Chondrocyte (in vitro differentiated cells): ENCODE data around the gene P4HA3. TPM values are rescaled to one million over a fixed set of nuclear protein-coding genes. Genes with fewer than 3 reads are reported as not detected.

Experiments
- DNase-seq: peaks from one replicate; pipeline ENCODE4 v3.0.0; 2021; ENCODE audit warnings: mixed read lengths, low spot score
- H3K27ac Mint-ChIP-seq: one replicate; pipeline ENCODE4 v1.8.0; 2021; ENCODE audit warnings: mild to moderate bottlenecking, moderate library complexity, mixed read lengths; ENCODE audit not compliant: unreplicated experiment
- H3K27me3 Mint-ChIP-seq: 2 replicates; pipeline ENCODE4 v1.8.0; 2021; ENCODE audit warnings: low read depth, mixed read lengths
- H3K36me3 Mint-ChIP-seq: 2 replicates; pipeline ENCODE4 v1.8.0; 2021; ENCODE audit warnings: low read depth, mixed read lengths
- H3K4me1 Mint-ChIP-seq: 2 replicates; pipeline ENCODE4 v1.8.0; 2021; ENCODE audit warnings: low read depth, mild to moderate bottlenecking, mixed read lengths
- H3K4me3 Mint-ChIP-seq: one replicate; pipeline ENCODE4 v1.8.0; 2021; ENCODE audit warnings: mild to moderate bottlenecking, moderate library complexity, mixed read lengths; ENCODE audit not compliant: unreplicated experiment
- H3K9me3 Mint-ChIP-seq: 2 replicates; pipeline ENCODE4 v1.8.0; 2021; ENCODE audit warnings: low read depth, mixed read lengths
- total RNA-seq: library from RNA; stranded (reverse); gene quantifications from 3 replicates; pipeline ENCODE4 v1.2.1, GENCODE V29; 2021
- TF ChIP-seq, protein P1 (sequence below): fragments of 200-600 bp; sonication (generic); IDR thresholded peaks from 2 replicates; pipeline ENCODE4 v1.5.0; 2021; ENCODE audit warnings: antibody characterized with exemption, mild to moderate bottlenecking, moderate library complexity

P4HA3 gene
- total RNA-seq, 1 donor from 2014 or later: 10.9 TPM

DNA sequence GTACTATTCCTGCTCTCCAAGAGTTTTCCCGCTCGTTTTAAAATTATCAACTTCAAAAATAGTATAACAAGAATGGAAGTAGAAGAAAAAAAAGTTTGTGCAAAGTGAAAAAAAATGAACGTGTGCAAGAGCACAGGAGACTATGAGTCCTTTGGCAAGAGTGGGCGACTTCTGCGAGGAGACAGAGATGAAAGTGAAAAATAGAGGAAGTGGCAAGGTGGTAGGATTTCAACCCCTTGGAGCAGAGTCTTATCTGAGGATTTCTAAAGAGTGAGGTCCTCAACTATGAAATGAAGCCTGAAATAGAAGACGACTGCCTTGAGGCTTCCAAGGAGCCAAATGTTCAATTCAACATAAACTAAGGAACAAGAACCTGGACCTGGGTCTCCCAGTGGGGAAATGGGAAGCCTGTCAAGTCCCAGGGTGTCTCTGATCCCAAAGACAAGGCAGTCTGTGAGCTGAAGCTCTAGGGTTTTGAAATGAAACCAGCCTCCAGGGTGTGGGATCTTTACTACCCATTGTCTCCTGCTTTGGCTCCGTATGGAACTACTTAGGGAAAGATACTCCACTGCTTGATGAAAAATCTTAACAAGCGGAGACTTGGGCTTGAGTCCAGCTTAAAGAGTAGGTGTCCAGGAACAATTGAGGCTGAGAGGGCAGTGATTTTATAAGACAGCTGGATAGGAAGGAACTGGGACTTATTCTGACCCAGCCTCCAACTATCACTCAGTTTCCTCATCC is 4.8 kb downstream of the P4HA3 start:
- TF ChIP-seq, protein P1, sequence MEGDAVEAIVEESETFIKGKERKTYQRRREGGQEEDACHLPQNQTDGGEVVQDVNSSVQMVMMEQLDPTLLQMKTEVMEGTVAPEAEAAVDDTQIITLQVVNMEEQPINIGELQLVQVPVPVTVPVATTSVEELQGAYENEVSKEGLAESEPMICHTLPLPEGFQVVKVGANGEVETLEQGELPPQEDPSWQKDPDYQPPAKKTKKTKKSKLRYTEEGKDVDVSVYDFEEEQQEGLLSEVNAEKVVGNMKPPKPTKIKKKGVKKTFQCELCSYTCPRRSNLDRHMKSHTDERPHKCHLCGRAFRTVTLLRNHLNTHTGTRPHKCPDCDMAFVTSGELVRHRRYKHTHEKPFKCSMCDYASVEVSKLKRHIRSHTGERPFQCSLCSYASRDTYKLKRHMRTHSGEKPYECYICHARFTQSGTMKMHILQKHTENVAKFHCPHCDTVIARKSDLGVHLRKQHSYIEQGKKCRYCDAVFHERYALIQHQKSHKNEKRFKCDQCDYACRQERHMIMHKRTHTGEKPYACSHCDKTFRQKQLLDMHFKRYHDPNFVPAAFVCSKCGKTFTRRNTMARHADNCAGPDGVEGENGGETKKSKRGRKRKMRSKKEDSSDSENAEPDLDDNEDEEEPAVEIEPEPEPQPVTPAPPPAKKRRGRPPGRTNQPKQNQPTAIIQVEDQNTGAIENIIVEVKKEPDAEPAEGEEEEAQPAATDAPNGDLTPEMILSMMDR: no peak
- Mint-ChIP-seq H3K36me3 (no peaks in the 10 kb centered on the region), H3K9me3 (no peaks in the 10 kb centered on the region), H3K4me3 (no peak overlapping the region), H3K4me1 (peaks cover 42% of the 10 kb centered on the region), H3K27me3 (no peaks in the 10 kb centered on the region), H3K27ac (no peak overlapping the region)
- DNase-seq: no peak

DNA sequence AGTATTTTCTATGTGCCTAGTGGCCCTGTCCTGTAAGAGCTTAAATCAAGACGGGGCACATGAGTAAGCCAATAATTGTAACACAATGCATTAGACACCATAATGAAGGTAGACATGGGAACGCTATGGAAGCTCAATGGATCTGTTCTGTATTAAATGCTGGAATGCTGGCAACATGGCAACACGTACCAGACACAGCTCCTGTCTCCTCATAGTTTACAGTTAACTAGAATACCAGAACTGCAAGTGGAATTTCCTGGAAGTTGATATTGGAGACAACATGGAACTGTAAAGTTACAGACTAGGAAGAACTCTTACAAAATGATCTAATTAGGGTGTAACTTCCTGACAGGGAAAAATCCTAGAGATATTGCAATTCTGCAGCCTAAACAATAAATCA is 12.4 kb downstream of the P4HA3 start:
- Mint-ChIP-seq H3K36me3 (peaks cover 6% of the 10 kb centered on the region), H3K4me1 (peaks cover 2% of the 10 kb centered on the region), H3K4me3 (no peak overlapping the region), H3K27ac (no peak overlapping the region), H3K27me3 (no peaks in the 10 kb centered on the region), H3K9me3 (no peaks in the 10 kb centered on the region)
- DNase-seq: no peak
- TF ChIP-seq, protein P1: no peak

DNA sequence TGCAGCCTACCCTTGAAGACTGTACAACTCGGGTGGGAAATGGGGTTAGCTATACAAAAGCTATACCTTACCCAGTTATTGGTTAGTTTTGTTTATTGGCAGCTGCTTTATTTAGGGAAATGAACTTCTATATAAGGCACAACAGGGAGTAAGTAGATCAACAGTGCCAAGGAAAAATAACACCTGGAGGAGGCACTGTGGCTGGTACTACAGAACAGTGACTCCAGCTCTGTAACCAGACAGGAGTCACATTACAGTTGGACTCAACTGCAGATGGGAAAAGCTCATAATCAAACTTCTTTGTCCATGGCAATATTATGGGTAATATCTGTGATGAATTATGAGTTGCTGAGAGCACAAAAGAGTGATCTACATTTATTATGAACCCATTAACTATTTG is 14.0 kb downstream of the P4HA3 start:
- H3K4me1 Mint-ChIP-seq: peaks cover 2% of the 10 kb centered on the region
- H3K27ac Mint-ChIP-seq: no peak overlapping the region
- H3K36me3 Mint-ChIP-seq: peaks cover 10% of the 10 kb centered on the region
- DNase-seq: no peak
- TF ChIP-seq, protein P1: no peak
- no peaks in the 10 kb centered on the region for H3K27me3 Mint-ChIP-seq
- no peak overlapping the region for H3K4me3 Mint-ChIP-seq
- H3K9me3 Mint-ChIP-seq: peaks cover under 1% of the 10 kb centered on the region

DNA sequence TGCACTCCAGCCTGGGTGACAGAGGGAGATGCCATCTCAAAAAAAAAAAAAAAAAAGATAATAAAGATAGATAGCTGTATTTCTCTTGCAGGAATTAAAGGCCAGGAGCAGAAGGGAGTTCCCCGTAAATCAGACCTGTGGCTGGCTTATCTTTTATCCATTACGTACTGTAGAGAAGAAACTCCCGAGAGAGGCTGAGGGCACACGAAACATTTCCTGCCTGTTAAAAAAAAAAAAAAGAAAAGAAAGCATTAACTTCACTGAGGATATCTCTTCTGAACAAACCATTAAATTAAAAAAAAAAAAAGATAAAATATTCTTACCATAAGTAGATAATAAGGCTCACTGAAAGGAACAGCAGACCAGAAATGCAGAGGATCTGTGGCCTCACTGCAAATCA is 22.5 kb downstream of the P4HA3 start:
- Mint-ChIP-seq H3K4me3 (no peak overlapping the region), H3K27me3 (no peaks in the 10 kb centered on the region), H3K4me1 (peaks cover 9% of the 10 kb centered on the region), H3K27ac (peak overlapping the region; percentile 62), H3K9me3 (peaks cover 3% of the 10 kb centered on the region), H3K36me3 (peaks cover 3% of the 10 kb centered on the region)
- TF ChIP-seq, protein P1: no peak
- no peak for DNase-seq

DNA sequence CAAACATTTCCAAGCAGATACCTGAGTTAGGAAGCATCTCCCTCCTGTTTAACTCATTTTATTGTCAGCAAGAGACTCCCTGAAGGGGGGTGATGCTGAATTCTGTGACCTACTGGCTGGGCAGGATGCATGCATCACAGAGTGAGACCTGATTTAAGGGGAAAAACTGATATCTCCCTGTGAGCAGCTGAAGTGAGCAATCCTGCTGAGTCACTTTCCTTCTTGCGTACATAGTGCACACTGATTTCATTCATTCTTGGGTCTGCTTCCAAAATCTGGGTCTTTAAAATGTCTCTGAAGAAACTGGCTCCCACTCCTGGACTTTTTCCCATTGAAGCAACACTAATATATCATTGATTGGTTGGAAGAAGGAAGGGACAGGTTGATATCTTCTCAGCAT is 23.3 kb downstream of the P4HA3 start:
- H3K27me3 Mint-ChIP-seq: no peaks in the 10 kb centered on the region
- H3K4me1 Mint-ChIP-seq: peaks cover 9% of the 10 kb centered on the region
- peaks cover under 1% of the 10 kb centered on the region for H3K36me3 Mint-ChIP-seq
- DNase-seq: no peak
- peak overlapping the region; percentile 62 for H3K27ac Mint-ChIP-seq
- H3K9me3 Mint-ChIP-seq: peaks cover 3% of the 10 kb centered on the region
- H3K4me3 Mint-ChIP-seq: no peak overlapping the region
- TF ChIP-seq, protein P1: no peak
